ENCODE results near the gene ZFP91.

GRCh38 chr11:58659404-58659803, 80.5 kb downstream of the ZFP91 start:
- TF ChIP-seq GATA2 (IDR thresholded peaks at IDR 0.05; ENCODE audit: low read depth, low read length) (no peak), GATA3 (IDR thresholded peaks at IDR 0.05; ENCODE audit: low read depth, low read length) (no peak)
